22Rv1 (cell line): Measurements from ENCODE around the gene ATN1.

Experiments used
- H3K27ac ChIP-seq: fragments of 450-650 bp; 2 replicates; pipeline ENCODE4 v1.5.1; 2017
- CTCF ChIP-seq: fragments of 450-650 bp; IDR thresholded peaks from 2 replicates; pipeline ENCODE4 v1.5.1; 2017; ENCODE audit warnings: mild to moderate bottlenecking
- ZFX ChIP-seq: fragments of 450-650 bp; IDR thresholded peaks from 2 replicates; pipeline ENCODE4 v1.6.1; 2017; ENCODE audit warnings: antibody characterized with exemption, borderline replicate concordance

Gene ATN1

GRCh38 chr12:6979453-6979852, 51.7 kb downstream of the ATN1 start:
- peak overlapping the region; percentile 30 for H3K27ac ChIP-seq

GRCh38 chr12:6980075-6980474, 52.3 kb downstream of the ATN1 start:
- no peak for TF ChIP-seq ZFX
- TF ChIP-seq CTCF, result no peak
- 0 out of 2 replicates have a peak overlapping the region, but pooled peaks have one; percentile 30 for H3K27ac ChIP-seq

More at GRCh38 chr12:6979453-6979852, 51.7 kb downstream of the ATN1 start:
- TF ChIP-seq ZFX (no peak), CTCF (no peak)

GRCh38 chr12:6980740-6981139, 53.0 kb downstream of the ATN1 start:
- H3K27ac ChIP-seq, result peak overlapping the region; percentile 3; the same call in 1 of the 2 replicates
- TF ChIP-seq ZFX, result no peak

GRCh38 chr12:6981152-6982052, 53.6 kb downstream of the ATN1 start:
- H3K27ac ChIP-seq, result peak overlapping the region; percentile 3; the same call in 1 of the 2 replicates
- no peak for TF ChIP-seq CTCF
- TF ChIP-seq ZFX, result no peak

GRCh38 chr12:6982532-6982931, 54.8 kb downstream of the ATN1 start:
- no peak overlapping the region for H3K27ac ChIP-seq
- TF ChIP-seq CTCF (no peak), ZFX (no peak)

GRCh38 chr12:6987956-6988553, 60.3 kb downstream of the ATN1 start:
- TF ChIP-seq ZFX (no peak), CTCF (no peak)
- peak overlapping the region; percentile 96 for H3K27ac ChIP-seq
